ENCODE measurements around the gene YRDC.
A peak's percentile ranks its signal among the peaks of the same experiment; 100 is the strongest.

Gene YRDC

DNA sequence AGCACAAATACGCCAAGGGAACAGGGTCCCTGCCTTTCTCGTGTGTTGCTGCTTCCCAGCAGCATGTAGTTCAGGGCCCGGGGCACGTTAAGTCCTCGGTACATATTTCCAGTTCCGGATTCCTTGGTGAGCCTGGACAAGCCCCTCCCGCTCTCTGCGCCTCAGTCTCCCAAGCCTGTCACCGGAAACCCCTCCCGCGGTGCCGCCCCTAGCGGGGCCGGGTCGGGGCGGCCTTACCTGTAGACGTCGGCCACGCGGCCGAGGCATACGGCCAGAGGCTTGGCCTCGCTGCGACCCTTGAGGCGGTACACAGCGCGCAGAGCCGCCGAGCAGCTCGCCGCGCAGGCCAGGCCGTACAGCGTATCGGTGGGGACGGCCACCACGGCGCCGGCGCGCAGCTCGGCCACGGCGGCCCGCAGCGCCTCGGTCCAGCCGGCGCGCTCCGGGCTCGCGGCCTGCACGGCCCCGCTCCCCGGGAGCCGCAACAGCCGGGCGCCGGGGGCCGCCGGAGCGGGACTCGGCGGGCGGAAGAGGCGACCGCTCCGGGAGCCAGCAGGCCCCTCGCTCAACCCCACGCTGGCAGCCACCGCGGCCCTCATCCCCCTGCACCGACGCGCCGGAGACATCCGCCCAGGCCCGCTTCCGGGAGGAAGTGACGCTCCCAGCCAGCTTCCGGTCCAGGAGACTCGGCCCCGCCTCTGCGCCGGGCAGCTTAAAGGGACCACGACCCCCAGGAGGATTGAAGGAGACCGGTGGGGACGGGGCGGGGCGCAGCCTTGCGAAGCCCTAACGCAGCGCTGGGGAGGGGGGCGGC, at the start of gene YRDC, which contains the start of gene C1orf122:
TSS of gene YRDC (minus strand) at position 654 of the 814 bp plus-strand sequence. CDS start at position 626, 28 bp downstream.
TSS of gene C1orf122 (plus strand) at position 236 of the 814 bp plus-strand sequence. CDS start 615 bp downstream, outside the sequence.
- Histone ChIP-seq H3K9me3 (ENCODE audit: severe bottlenecking) (no peaks in the 10 kb centered on the region), H3K27ac (peak within 1 kb of the TSS; percentile 75), H3K36me3 (peaks cover 54% of the 10 kb centered on the region), H3K4me3 (ENCODE audit: low read depth, low read length) (peak within 1 kb of the TSS; percentile 69), H3K27me3 (ENCODE audit: insufficient read depth, low read depth, severe bottlenecking) (no peaks in the 10 kb centered on the region)
- DNase-seq = peak; percentile 95
- TF ChIP-seq, protein P1, sequence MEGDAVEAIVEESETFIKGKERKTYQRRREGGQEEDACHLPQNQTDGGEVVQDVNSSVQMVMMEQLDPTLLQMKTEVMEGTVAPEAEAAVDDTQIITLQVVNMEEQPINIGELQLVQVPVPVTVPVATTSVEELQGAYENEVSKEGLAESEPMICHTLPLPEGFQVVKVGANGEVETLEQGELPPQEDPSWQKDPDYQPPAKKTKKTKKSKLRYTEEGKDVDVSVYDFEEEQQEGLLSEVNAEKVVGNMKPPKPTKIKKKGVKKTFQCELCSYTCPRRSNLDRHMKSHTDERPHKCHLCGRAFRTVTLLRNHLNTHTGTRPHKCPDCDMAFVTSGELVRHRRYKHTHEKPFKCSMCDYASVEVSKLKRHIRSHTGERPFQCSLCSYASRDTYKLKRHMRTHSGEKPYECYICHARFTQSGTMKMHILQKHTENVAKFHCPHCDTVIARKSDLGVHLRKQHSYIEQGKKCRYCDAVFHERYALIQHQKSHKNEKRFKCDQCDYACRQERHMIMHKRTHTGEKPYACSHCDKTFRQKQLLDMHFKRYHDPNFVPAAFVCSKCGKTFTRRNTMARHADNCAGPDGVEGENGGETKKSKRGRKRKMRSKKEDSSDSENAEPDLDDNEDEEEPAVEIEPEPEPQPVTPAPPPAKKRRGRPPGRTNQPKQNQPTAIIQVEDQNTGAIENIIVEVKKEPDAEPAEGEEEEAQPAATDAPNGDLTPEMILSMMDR (IDR thresholded peaks at IDR 0.05; ENCODE audit: low read depth, low read length) = no peak

GRCh38 chr1:37854406-37854805, 46.4 kb upstream of the YRDC start:
- no peaks in the 10 kb centered on the region for H3K9me3 ChIP-seq (ENCODE audit: severe bottlenecking)
- H3K27ac ChIP-seq = no peak overlapping the region
- TF ChIP-seq, protein P1 (IDR thresholded peaks at IDR 0.05; ENCODE audit: low read depth, low read length) = no peak
- no peak overlapping the region for H3K4me3 ChIP-seq (ENCODE audit: low read depth, low read length)
- no peaks in the 10 kb centered on the region for H3K27me3 ChIP-seq (ENCODE audit: insufficient read depth, low read depth, severe bottlenecking)
- H3K36me3 ChIP-seq = peaks cover 38% of the 10 kb centered on the region
- no peak for DNase-seq

- Histone ChIP-seq H3K27me3 (ENCODE audit: insufficient read depth, low read depth, severe bottlenecking) (no peaks in the 10 kb centered on the region), H3K9me3 (ENCODE audit: severe bottlenecking) (no peaks in the 10 kb centered on the region), H3K36me3 (peaks cover 38% of the 10 kb centered on the region), H3K27ac (no peak overlapping the region), H3K4me3 (ENCODE audit: low read depth, low read length) (no peak overlapping the region)
- TF ChIP-seq, protein P1 (IDR thresholded peaks at IDR 0.05; ENCODE audit: low read depth, low read length) = no peak
- DNase-seq = no peak
Observed at GRCh38 chr1:37853157-37853556, 45.1 kb upstream of the YRDC start.

DNA sequence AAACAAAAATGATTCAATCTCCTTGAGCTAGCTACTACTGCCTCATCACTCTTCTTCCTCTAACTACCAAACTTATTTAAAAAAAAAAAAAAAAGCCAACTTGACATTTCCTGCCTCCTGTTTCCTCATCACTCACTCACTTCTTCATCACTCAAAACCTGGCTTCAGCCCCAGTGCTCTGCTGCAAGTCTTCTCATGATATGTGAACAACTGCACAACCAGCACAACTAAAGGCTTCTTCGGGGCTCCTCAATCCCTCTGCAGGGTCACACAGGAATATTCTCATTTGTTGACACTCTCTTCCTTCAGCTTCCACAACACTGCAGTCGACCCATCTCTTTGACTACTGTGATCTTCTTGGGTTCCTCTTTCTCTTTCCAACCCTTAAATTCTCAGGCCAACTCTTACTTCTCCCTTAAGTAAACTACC, 43.8 kb upstream of the YRDC start:
- Histone ChIP-seq H3K27me3 (ENCODE audit: insufficient read depth, low read depth, severe bottlenecking) (no peaks in the 10 kb centered on the region), H3K9me3 (ENCODE audit: severe bottlenecking) (no peaks in the 10 kb centered on the region), H3K27ac (no peak overlapping the region), H3K4me3 (ENCODE audit: low read depth, low read length) (no peak overlapping the region), H3K36me3 (peaks cover 35% of the 10 kb centered on the region)
- DNase-seq = no peak
- TF ChIP-seq, protein P1 (IDR thresholded peaks at IDR 0.05; ENCODE audit: low read depth, low read length) = no peak

- peaks cover 31% of the 10 kb centered on the region for H3K36me3 ChIP-seq
- H3K27ac ChIP-seq = no peak overlapping the region
- H3K4me3 ChIP-seq (ENCODE audit: low read depth, low read length) = no peak overlapping the region
- H3K27me3 ChIP-seq (ENCODE audit: insufficient read depth, low read depth, severe bottlenecking) = no peaks in the 10 kb centered on the region
- TF ChIP-seq, protein P1 (IDR thresholded peaks at IDR 0.05; ENCODE audit: low read depth, low read length) = no peak
- H3K9me3 ChIP-seq (ENCODE audit: severe bottlenecking) = no peaks in the 10 kb centered on the region
- no peak for DNase-seq
Observed at GRCh38 chr1:37851262-37851661, 43.3 kb upstream of the YRDC start.
